Left ventricle myocardium inferior (tissue), 1 donor: ENCODE results near the gene COQ3. TPM values are rescaled to one million over a fixed set of nuclear protein-coding genes. Genes with fewer than 3 reads are reported as not detected.
A peak's percentile ranks its signal among the peaks of the same experiment; 100 is the strongest.

ENCODE experiments used
- DNase-seq: peaks from one replicate; pipeline ENCODE4 v3.0.0-alpha.2; 2020
- H3K27ac ChIP-seq: fragments of 200-600 bp; replicated peaks from 2 replicates; pipeline ENCODE4 v1.8.0; 2021
- H3K27me3 ChIP-seq: fragments of 200-600 bp; 2 replicates; pipeline ENCODE4 v1.8.0; 2021; ENCODE audit warnings: low read depth
- H3K36me3 ChIP-seq: fragments of 200-600 bp; 2 replicates; pipeline ENCODE4 v1.8.0; 2021
- H3K4me1 ChIP-seq: fragments of 200-600 bp; 2 replicates; pipeline ENCODE4 v1.8.0; 2021
- H3K4me3 ChIP-seq: fragments of 200-600 bp; 2 replicates; pipeline ENCODE4 v1.8.0; 2021; ENCODE audit warnings: mild to moderate bottlenecking, moderate library complexity
- H3K9me3 ChIP-seq: fragments of 200-600 bp; replicated peaks from 2 replicates; pipeline ENCODE4 v1.8.0; 2021
- CTCF ChIP-seq: fragments of 200-600 bp; IDR thresholded peaks from 2 replicates; pipeline ENCODE4 v1.8.0; 2021; ENCODE audit warnings: antibody characterized with exemption, mild to moderate bottlenecking, borderline replicate concordance
- intact Hi-C: fragments of 100-400 bp; cut with micrococcal nuclease; formaldehyde crosslinking; loops from one replicate; pipeline ENCODE4 v1.11.0; 2022
- total RNA-seq: library from RNA; stranded (reverse); fragmentation: NEBNext Ultra II Directional; extraction: Animal tissue kit (Norgen Biotek cat#: 25700); gene quantifications from one replicate; pipeline ENCODE4 v1.2.1, GENCODE V29; 2021
- donor health status: DM: no; HTN: yes; CAD: no; lungs with severe emphysema.

The COQ3 gene
- total RNA-seq, 1 donor from 2014 or later = 36.2 TPM

- Histone ChIP-seq H3K4me3 (peak overlapping the region; percentile 90), H3K9me3 (no peaks in the 10 kb centered on the region), H3K36me3 (peaks cover 9% of the 10 kb centered on the region), H3K4me1 (peaks cover 71% of the 10 kb centered on the region), H3K27me3 (no peaks in the 10 kb centered on the region), H3K27ac (peak overlapping the region; percentile 96)
- no peak for TF ChIP-seq CTCF
- intact Hi-C loops = no loop called here
- DNase-seq = no peak
Measured at GRCh38 chr6:99426451-99426757, 32.4 kb upstream of the COQ3 start.

DNA sequence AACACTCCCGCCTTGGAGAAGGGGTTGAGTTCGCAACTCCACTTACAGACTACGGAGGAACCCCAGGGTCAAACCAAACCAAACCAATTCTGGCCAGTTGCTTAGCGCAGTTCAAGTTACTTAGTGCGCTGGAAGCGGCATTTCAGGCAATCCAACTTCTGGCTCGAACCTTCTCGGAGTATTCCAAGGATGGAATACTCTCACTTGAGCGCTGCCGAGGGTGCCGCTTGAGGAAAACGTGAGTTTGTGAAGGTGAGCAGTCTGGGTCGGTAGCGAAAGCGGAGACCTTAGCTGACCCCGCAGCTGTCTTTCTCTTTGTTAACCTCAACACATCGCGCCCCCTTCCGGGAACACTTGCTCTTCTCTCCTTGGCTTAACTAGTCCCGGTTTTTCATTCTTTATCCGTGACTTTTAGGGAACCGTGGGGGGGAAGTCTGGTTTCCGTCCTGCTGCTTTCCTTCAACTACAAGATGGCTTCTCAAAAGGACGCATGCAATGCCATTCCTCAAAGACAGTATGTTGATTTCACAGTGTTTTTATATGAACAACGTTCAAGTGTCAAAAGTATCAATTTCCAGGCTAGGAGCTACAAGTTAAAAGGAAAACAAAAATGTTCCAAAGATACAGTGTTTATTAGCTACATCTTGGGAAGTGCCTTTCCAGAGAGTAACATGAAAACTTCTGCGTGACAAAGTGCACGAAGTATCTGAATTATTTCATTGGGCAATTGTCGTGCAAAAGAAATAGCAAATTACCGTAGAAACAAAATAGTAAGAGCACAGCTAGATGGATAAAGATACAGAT is 31.9 kb upstream of the COQ3 start:
- DNase-seq = peak; percentile 84
- H3K27me3 ChIP-seq = no peaks in the 10 kb centered on the region
- H3K36me3 ChIP-seq = peaks cover 4% of the 10 kb centered on the region
- intact Hi-C loops = no loop called here
- H3K4me3 ChIP-seq = peak overlapping the region; percentile 90
- peak overlapping the region; percentile 96 for H3K27ac ChIP-seq
- H3K4me1 ChIP-seq = peaks cover 77% of the 10 kb centered on the region
- peak; percentile 51 for TF ChIP-seq CTCF
- H3K9me3 ChIP-seq = no peaks in the 10 kb centered on the region

DNA sequence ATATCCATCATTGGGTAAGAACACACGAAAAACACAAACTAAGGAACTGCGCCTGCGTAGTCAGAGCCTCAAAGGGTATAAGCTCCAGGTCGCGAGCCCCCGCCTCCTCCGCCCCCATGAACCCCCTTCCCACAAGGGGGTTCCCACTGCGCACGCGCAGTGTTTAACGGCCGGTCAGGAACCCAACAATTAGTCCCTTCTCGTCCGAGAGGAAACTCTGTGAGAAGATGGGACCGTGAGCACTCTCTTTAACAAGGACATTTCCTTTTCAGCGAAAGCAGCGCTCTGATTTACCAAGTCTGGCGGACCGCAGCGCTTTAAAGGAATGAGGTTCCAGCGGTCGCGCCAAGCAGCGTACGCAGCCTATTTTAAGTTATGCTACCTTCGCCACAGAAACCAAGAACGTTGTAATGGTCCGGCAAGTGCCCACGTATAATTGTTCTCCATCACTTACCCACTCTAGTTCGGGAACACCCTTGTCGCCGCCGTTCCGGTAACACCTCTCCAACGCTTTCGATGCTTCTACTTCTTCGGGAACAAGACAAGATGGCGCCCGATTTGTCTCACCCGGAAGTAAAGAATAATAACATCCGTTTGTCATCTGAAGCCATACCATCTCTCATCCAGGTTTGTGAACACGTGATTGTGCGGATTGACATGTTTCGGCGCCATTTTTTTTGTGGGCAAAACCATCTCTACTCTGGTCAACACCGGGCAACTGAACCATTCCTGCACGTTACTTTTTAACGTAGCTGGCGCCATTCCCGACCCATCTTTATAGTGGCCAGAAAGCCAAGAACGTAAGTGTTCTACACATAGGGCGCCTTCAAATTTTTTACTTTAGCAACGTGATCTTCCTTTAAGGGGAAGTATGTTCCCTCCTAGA is 31.0 kb upstream of the COQ3 start, which contains the start of gene PNISR:
PNISR (minus strand) TSS at position 548 of the 886 bp plus-strand sequence. CDS start 10,649 bp downstream, outside the sequence.
- H3K27ac ChIP-seq = peak within 1 kb of the TSS; percentile 96
- peak; percentile 74 for DNase-seq
- peaks cover 85% of the 10 kb centered on the region for H3K4me1 ChIP-seq
- peak within 1 kb of the TSS; percentile 90 for H3K4me3 ChIP-seq
- no peak for TF ChIP-seq CTCF
- H3K27me3 ChIP-seq = no peaks in the 10 kb centered on the region
- H3K9me3 ChIP-seq = no peaks in the 10 kb centered on the region
- intact Hi-C loops = no loop called here
- H3K36me3 ChIP-seq = no peaks in the 10 kb centered on the region

DNA sequence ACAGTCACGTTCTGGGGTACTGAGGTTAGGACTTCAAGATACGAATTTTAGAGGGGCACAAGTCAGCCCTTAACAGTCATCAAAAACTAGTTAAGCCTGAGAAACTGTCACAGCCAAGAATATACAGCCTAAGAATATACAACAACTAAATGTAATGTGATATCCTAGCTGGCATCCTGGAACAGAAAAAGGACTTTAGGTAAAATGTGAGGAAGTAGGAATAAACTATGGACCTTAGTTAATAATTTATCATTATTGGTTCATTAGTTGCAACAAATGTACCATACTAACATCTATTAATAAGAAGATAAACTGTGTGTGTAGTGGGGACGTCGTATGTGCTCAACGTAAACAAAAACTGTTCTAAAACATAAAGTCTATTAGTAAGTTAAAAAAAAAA is 30.0 kb upstream of the COQ3 start:
- no peak for TF ChIP-seq CTCF
- Histone ChIP-seq H3K27me3 (no peaks in the 10 kb centered on the region), H3K4me3 (peak overlapping the region; percentile 90), H3K36me3 (no peaks in the 10 kb centered on the region), H3K4me1 (peaks cover 94% of the 10 kb centered on the region), H3K27ac (peak overlapping the region; percentile 96), H3K9me3 (no peaks in the 10 kb centered on the region)
- DNase-seq = no peak
- intact Hi-C loops = no loop called here

DNA sequence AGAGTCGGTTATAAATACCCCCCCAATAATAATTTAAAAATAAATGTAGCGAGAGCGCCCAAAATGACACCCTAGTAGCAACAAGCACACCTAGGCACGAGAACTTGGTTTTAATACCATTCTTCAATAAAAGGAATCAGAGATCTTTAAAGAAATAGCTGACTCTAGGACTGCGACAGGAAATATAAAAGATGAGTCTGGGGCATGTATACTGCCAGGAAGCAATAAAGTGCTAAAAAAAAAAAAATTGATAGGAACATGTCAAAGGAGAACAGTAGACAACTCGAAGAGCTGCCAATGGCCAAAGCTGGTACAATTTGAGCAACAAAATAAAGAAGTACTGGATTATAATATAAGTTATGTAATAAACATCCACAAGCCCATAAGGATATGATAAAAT is 28.9 kb upstream of the COQ3 start:
- Histone ChIP-seq H3K27me3 (no peaks in the 10 kb centered on the region), H3K36me3 (no peaks in the 10 kb centered on the region), H3K4me3 (peak overlapping the region; percentile 90), H3K4me1 (peaks cover 95% of the 10 kb centered on the region), H3K9me3 (no peaks in the 10 kb centered on the region), H3K27ac (no peak overlapping the region)
- intact Hi-C loops = no loop called here
- no peak for DNase-seq
- TF ChIP-seq CTCF = no peak
